K562 (cell line): ENCODE results near the gene LPIN2. TPM values are rescaled to one million over a fixed set of nuclear protein-coding genes. Genes with fewer than 3 reads are reported as not detected.

Experiments
- ATAC-seq: fragments of 200-7000 bp; cut with Tn5 transposase; 3 replicates; pipeline ENCODE4 v1.9.1; 2020; ENCODE audit warnings: moderate library complexity
- BruUV-seq: library from RNA; stranded (reverse); fragments of 400-500 nt; replicated peaks from 2 replicates; lab custom pipeline; 2021; lab: Mats Ljungman, UMichigan
- CTCF ChIA-PET: fragments of 300-600 bp; formaldehyde crosslinking; extraction: SDS; loops from one replicate; lab custom pipeline; 2021; ENCODE audit warnings: low intra/inter-chr PET ratio; lab: Yijun Ruan, JAX
- POLR2A ChIA-PET: fragments of 300-600, 350-650 bp; sonication (Branson Sonifier 250); formaldehyde crosslinking; extraction: SDS; loops from one replicate; lab custom pipeline; 2021; ENCODE audit warnings: antibody characterized with exemption, inconsistent platforms; lab: Yijun Ruan, JAX
- DNase-seq, 4 experiments: peaks; one replicate each; pipeline versions ENCODE4 v3.0.0 to v3.0.0-alpha.2; 2011 to 2018; ENCODE audit warnings: low spot score in 3 of 4, mixed read lengths in 3 of 4; ENCODE audit errors: extremely low read depth in 1 of 4
- FAIRE-seq: peaks from 2 replicates; lab custom pipeline; 2011; peaks lifted over from hg19 to GRCh38; lab: Jason Lieb, UNC
- H2AFZ ChIP-seq: 2 replicates; pipeline ENCODE4 v1.6.0; 2011; ENCODE audit warnings: low read depth, low read length, control low read depth, inconsistent platforms
- H3K27ac ChIP-seq: fragments of 200-600 bp; 3 replicates; pipeline ENCODE4 v1.8.0; 2011; ENCODE audit warnings: low read depth, mild to moderate bottlenecking, control low read depth, inconsistent platforms, low read length, moderate library complexity, mixed read lengths; ENCODE audit errors: extremely low read depth
- H3K27me3 ChIP-seq, 2 experiments: fragments of 300-600 bp in 1 of 2; 2 replicates in 1 of 2; 3 replicates in 1 of 2; pipeline versions ENCODE4 v1.6.0 to v1.8.0; 2011; ENCODE audit warnings: inconsistent platforms in 2 of 2, low read length in 2 of 2, mild to moderate bottlenecking in 1 of 2, mixed read lengths in 1 of 2, moderate library complexity in 1 of 2; ENCODE audit not compliant: control insufficient read depth in 2 of 2, insufficient read depth in 2 of 2
- H3K36me3 ChIP-seq: fragments of 300-600 bp; 3 replicates; pipeline ENCODE4 v1.8.0; 2011; ENCODE audit warnings: mild to moderate bottlenecking, low read length, inconsistent platforms; ENCODE audit not compliant: control insufficient read depth, insufficient read depth
- H3K4me1 ChIP-seq, 2 experiments: fragments of 200-600 bp in 1 of 2; replicated peaks in 1 of 2; 2 replicates in 1 of 2; 3 replicates in 1 of 2; pipeline versions ENCODE4 v1.5.1 to v1.8.0; 2011; ENCODE audit warnings: inconsistent platforms in 2 of 2, low read length in 2 of 2, mild to moderate bottlenecking in 1 of 2, mixed read lengths in 1 of 2, moderate library complexity in 1 of 2; ENCODE audit not compliant: control insufficient read depth in 2 of 2, insufficient read depth in 2 of 2
- H3K4me2 ChIP-seq: 2 replicates; pipeline ENCODE4 v1.6.1; 2011; ENCODE audit warnings: low read length, control low read depth, inconsistent platforms, mixed read lengths; ENCODE audit not compliant: insufficient read depth
- H3K4me3 ChIP-seq: fragments of 200-600 bp; sonication (generic), shearing (Covaris generic); 2 replicates; pipeline ENCODE4 v1.5.1; 2016; ENCODE audit warnings: control low read depth, inconsistent platforms
- H3K79me2 ChIP-seq: fragments of 200-600 bp; 3 replicates; pipeline ENCODE4 v1.8.0; 2011; ENCODE audit warnings: low read length, inconsistent platforms; ENCODE audit not compliant: control insufficient read depth, insufficient read depth
- H3K9ac ChIP-seq, 2 experiments: 2 replicates each; pipeline versions ENCODE4 v1.6.0 to v1.6.1; 2011; ENCODE audit warnings: low read depth in 2 of 2, low read length in 2 of 2, control low read depth in 1 of 2, inconsistent platforms in 1 of 2, mild to moderate bottlenecking in 1 of 2, mixed read lengths in 1 of 2; ENCODE audit not compliant: insufficient read depth in 1 of 2
- H3K9me1 ChIP-seq: one replicate; pipeline ENCODE4 v1.6.0; 2011; ENCODE audit warnings: inconsistent platforms, mild to moderate bottlenecking, low read length, moderate library complexity; ENCODE audit not compliant: control insufficient read depth, insufficient read depth
- H3K9me3 ChIP-seq: replicated peaks from 2 replicates; pipeline ENCODE4 v1.5.1; 2011; ENCODE audit warnings: low read depth, low read length, inconsistent platforms; ENCODE audit not compliant: control insufficient read depth, insufficient read depth
- H4K20me1 ChIP-seq: replicated peaks from 2 replicates; pipeline ENCODE4 v1.6.1; 2011; ENCODE audit warnings: low read length, inconsistent platforms, mixed read lengths; ENCODE audit not compliant: control insufficient read depth, insufficient read depth
- CREB1 ChIP-seq, 2 experiments: sonication (generic) in 1 of 2; formaldehyde crosslinking in 1 of 2; IDR thresholded peaks; 2 replicates each; pipeline versions ENCODE4 v1.6.1 to v1.8.0; 2012 to 2022; ENCODE audit warnings: inconsistent platforms in 1 of 2, mild to moderate bottlenecking in 1 of 2, missing genetic modification reagents in 1 of 2, moderate library complexity in 1 of 2
- FOXK2 ChIP-seq, 2 experiments: fragments of 450-650 bp; IDR thresholded peaks in 1 of 2; conservative IDR thresholded peaks in 1 of 2; 2 replicates each; pipeline ENCODE4 v1.6.1; 2016; ENCODE audit warnings: low read depth in 2 of 2, mild to moderate bottlenecking in 1 of 2
- HDAC1 ChIP-seq, 2 experiments: fragments of 450-650 bp; IDR thresholded peaks; 2 replicates each; pipeline ENCODE4 v1.6.1; 2016 to 2017; ENCODE audit warnings: inconsistent platforms in 1 of 2, mild to moderate bottlenecking in 1 of 2, moderate library complexity in 1 of 2
- KDM1A ChIP-seq, 2 experiments: fragments of 450-650 bp; IDR thresholded peaks; 2 replicates each; pipeline ENCODE4 v1.6.1; 2016; ENCODE audit warnings: mild to moderate bottlenecking in 2 of 2
- MIER1 ChIP-seq: fragments of 450-650 bp; IDR thresholded peaks from 2 replicates; pipeline ENCODE4 v1.6.1; 2016; ENCODE audit warnings: antibody characterized with exemption, mild to moderate bottlenecking, low read depth
- MYC ChIP-seq, 2 experiments: fragments of 250-450 bp in 1 of 2; sonication (Bioruptor Pico) in 1 of 2; IDR thresholded peaks; 2 replicates each; pipeline versions ENCODE4 v1.5.1 to v1.6.1; 2012 to 2021; ENCODE audit warnings: low read depth in 2 of 2, borderline replicate concordance in 1 of 2, improper control_type of control experiment in 1 of 2, low read length in 1 of 2, mild to moderate bottlenecking in 1 of 2, moderate library complexity in 1 of 2
- PHF8 ChIP-seq: fragments of 200-600 bp; sonication (generic); IDR thresholded peaks from 2 replicates; pipeline ENCODE4 v1.6.1; 2012; ENCODE audit warnings: mixed run types, mild to moderate bottlenecking, inconsistent platforms, low read length, moderate library complexity, borderline replicate concordance
- POLR2H ChIP-seq: IDR thresholded peaks from 2 replicates; pipeline ENCODE4 v1.6.1; 2016; ENCODE audit warnings: missing genetic modification characterization, low read depth, mild to moderate bottlenecking, control low read depth, missing compliant biosample characterization, moderate library complexity
- TEAD4 ChIP-seq, 2 experiments: sonication (generic) in 1 of 2; formaldehyde crosslinking in 1 of 2; IDR thresholded peaks; 2 replicates each; pipeline versions ENCODE4 v1.6.1 to v1.8.0; 2012 to 2022; ENCODE audit warnings: borderline replicate concordance in 1 of 2, inconsistent platforms in 1 of 2, low read length in 1 of 2, mild to moderate bottlenecking in 1 of 2, missing genetic modification reagents in 1 of 2
- ZC3H4 ChIP-seq: sonication (generic); formaldehyde crosslinking; IDR thresholded peaks from 2 replicates; pipeline ENCODE4 v1.9.0; 2021; ENCODE audit warnings: missing genetic modification reagents, borderline replicate concordance
- ZNF586 ChIP-seq: fragments of 450-650 bp; formaldehyde crosslinking; conservative IDR thresholded peaks from 2 replicates; pipeline ENCODE4 v1.4.0; 2020; ENCODE audit warnings: mild to moderate bottlenecking, moderate library complexity
- ZNF79 ChIP-seq: fragments of 250-450 bp; sonication (Bioruptor Pico); IDR thresholded peaks from 2 replicates; pipeline ENCODE4 v1.4.0; 2020; ENCODE audit warnings: low read depth, mild to moderate bottlenecking, moderate library complexity
- ZSCAN32 ChIP-seq: fragments of 450-650 bp; formaldehyde crosslinking; IDR thresholded peaks from 2 replicates; pipeline ENCODE4 v1.4.0; 2020; ENCODE audit warnings: mild to moderate bottlenecking, moderate library complexity
- WGBS: fragments of 100-300 bp; shearing (Covaris generic); methylation state at CpG from one replicate; pipeline ENCODE4 v1.1.6; 2016; ENCODE audit warnings: low coverage, mixed read lengths; ENCODE audit not compliant: insufficient coverage; ENCODE audit errors: missing lambda C conversion rate; 5-methylcytosine and 5-hydroxymethylcytosine counted together
- in situ Hi-C: fragments of 300-500 bp; cut with MboI; formaldehyde crosslinking; loops from 4 replicates; pipeline ENCODE4 v1.15.0; 2018; ENCODE audit warnings: inconsistent platforms, mixed read lengths
- intact Hi-C: fragments of 100-400 bp; cut with micrococcal nuclease; formaldehyde crosslinking; loops from 2 replicates; pipeline ENCODE4 v1.14.2; 2022
- polyA plus RNA-seq, 8 experiments: library from polyadenylated mRNA; depleted of rRNA in 4 of 8; stranded (reverse) in 5 of 8; unstranded in 3 of 8; fragments of >200 nt; fragmentation: Nextera tagmentation in 2 of 8; fragmentation: Illumina TruSeq in 1 of 8; extraction: Ambion mirVana in 2 of 8; extraction: Trizol in 1 of 8; gene quantifications; 2 replicates each; pipeline versions ENCODE4 v1.2.1 to v1.2.3, GENCODE V29; 2011 to 2014; ENCODE audit warnings: inconsistent platforms in 1 of 8, missing spikeins in 1 of 8
- total RNA-seq, 7 experiments: library from RNA; depleted of rRNA in 6 of 7; stranded (reverse); fragments of >200 nt in 6 of 7; fragmentation: Illumina TruSeq in 2 of 7; extraction: Trizol in 2 of 7; gene quantifications; 2 replicates each; pipeline versions ENCODE4 v1.2.1 to v1.2.3, GENCODE V29; 2011 to 2021; ENCODE audit warnings: low replicate concordance in 1 of 7
- TF ChIP-seq, protein P1 (sequence below), 2 experiments: fragments of 450-650 bp in 1 of 2; sonication (generic) in 1 of 2; formaldehyde crosslinking in 1 of 2; IDR thresholded peaks in 1 of 2; conservative IDR thresholded peaks in 1 of 2; 2 replicates each; pipeline versions ENCODE4 v1.6.1 to v1.8.1; 2016 to 2023; ENCODE audit warnings: mild to moderate bottlenecking in 2 of 2, moderate library complexity in 2 of 2, inconsistent platforms in 1 of 2, missing genetic modification reagents in 1 of 2
- TF ChIP-seq, protein P2 (sequence below): fragments of 250-450 bp; sonication (Bioruptor Pico); IDR thresholded peaks from 2 replicates; pipeline ENCODE4 v1.5.0; 2020; ENCODE audit warnings: mild to moderate bottlenecking, borderline replicate concordance
- TF ChIP-seq, protein P3 (sequence below): sonication (generic); formaldehyde crosslinking; IDR thresholded peaks from 2 replicates; pipeline ENCODE4 v1.8.1; 2023; ENCODE audit warnings: mild to moderate bottlenecking, missing genetic modification reagents, moderate library complexity

Gene LPIN2
- total and polyA plus RNA-seq, 9 of the 15 experiments (the other 6 are each of a cell fraction or from before 2014, with no cell fraction given): 5.2 to 34.8 (median 24.6) TPM

DNA sequence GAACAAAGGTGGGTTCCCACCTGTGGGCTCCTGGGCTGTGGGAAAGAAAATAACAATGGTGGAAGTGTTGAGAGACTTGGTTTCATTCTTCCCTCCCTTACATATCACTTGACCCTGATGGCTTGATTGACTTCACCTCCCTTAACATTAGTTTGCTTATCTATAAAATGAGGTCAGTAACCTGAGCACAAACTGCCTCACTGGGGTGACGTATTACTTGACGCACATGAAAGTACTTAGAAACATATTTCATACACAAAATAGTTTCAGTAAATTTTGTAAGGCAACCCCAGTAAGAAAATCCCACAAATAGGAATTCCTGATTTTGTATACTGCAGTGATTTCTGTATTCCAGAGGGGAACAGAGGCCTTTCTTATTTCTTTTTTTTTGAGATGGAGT is 29.4 kb upstream of the LPIN2 start:
- Histone ChIP-seq H3K79me2 (no peaks in the 10 kb centered on the region), H3K4me3 (no peak overlapping the region), H3K27me3 (no peaks in the 10 kb centered on the region), H3K9me1 (no peaks in the 10 kb centered on the region), H4K20me1 (no peaks in the 10 kb centered on the region), H3K36me3 (no peaks in the 10 kb centered on the region), H3K9me3 (no peaks in the 10 kb centered on the region), H3K4me1 (peaks cover 20% of the 10 kb centered on the region in 2 experiments), H2AFZ (no peak overlapping the region), H3K4me2 (no peak overlapping the region), H3K27ac (no peak overlapping the region), H3K9ac (no peak overlapping the region)
- ChIA-PET CTCF (no interaction called here), POLR2A (no interaction called here)
- FAIRE-seq: no peak
- no peak for DNase-seq
- no peak for ATAC-seq
- 11% methylated on average over 2 of the region's 2 CpGs for WGBS
- intact Hi-C loops (no loop called here), in situ Hi-C loops (no loop called here)
- BruUV-seq: no TSS peak
- TF ChIP-seq CREB1 (IDR thresholded peaks at IDR 0.05) (0 out of 2 replicates have a peak, but pooled peaks have one; percentile 41), CREB1 (CRISPR knock-in tag; IDR thresholded peaks at IDR 0.05) (no peak), HDAC1 (IDR thresholded peaks at IDR 0.05) (no peak), PHF8 (no peak), POLR2H (tag) (no peak), FOXK2 (conservative IDR thresholded peaks at IDR 0.05 in 1 of 2, IDR thresholded peaks at IDR 0.05 in 1 of 2; ENCODE audit: low read depth in 2 of 2) (no peak), ZC3H4 (CRISPR knock-in tag) (no peak), MYC (IDR thresholded peaks at IDR 0.05; ENCODE audit: low read depth, low read length) (no peak), MYC (CRISPR knock-in tag; IDR thresholded peaks at IDR 0.05; ENCODE audit: borderline replicate concordance, low read depth) (no peak), ZSCAN32 (CRISPR knock-in tag) (no peak), TEAD4 (IDR thresholded peaks at IDR 0.05; ENCODE audit: low read length) (no peak), TEAD4 (CRISPR knock-in tag; IDR thresholded peaks at IDR 0.05; ENCODE audit: borderline replicate concordance) (no peak), ZNF586 (CRISPR knock-in tag) (no peak), ZNF79 (CRISPR knock-in tag) (no peak), MIER1 (no peak), KDM1A (IDR thresholded peaks at IDR 0.05) (peak in 1 of 2 experiments; percentile 35; a peak in 1 of 4 replicates)
- TF ChIP-seq, protein P1, sequence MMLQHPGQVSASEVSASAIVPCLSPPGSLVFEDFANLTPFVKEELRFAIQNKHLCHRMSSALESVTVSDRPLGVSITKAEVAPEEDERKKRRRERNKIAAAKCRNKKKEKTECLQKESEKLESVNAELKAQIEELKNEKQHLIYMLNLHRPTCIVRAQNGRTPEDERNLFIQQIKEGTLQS (IDR thresholded peaks at IDR 0.05): 0 out of 2 replicates have a peak, but pooled peaks have one; percentile 24
- TF ChIP-seq, protein P1 (CRISPR knock-in tag; conservative IDR thresholded peaks at IDR 0.05): no peak
- TF ChIP-seq, protein P2, sequence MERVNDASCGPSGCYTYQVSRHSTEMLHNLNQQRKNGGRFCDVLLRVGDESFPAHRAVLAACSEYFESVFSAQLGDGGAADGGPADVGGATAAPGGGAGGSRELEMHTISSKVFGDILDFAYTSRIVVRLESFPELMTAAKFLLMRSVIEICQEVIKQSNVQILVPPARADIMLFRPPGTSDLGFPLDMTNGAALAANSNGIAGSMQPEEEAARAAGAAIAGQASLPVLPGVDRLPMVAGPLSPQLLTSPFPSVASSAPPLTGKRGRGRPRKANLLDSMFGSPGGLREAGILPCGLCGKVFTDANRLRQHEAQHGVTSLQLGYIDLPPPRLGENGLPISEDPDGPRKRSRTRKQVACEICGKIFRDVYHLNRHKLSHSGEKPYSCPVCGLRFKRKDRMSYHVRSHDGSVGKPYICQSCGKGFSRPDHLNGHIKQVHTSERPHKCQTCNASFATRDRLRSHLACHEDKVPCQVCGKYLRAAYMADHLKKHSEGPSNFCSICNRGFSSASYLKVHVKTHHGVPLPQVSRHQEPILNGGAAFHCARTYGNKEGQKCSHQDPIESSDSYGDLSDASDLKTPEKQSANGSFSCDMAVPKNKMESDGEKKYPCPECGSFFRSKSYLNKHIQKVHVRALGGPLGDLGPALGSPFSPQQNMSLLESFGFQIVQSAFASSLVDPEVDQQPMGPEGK (CRISPR knock-in tag): no peak
- TF ChIP-seq, protein P3, sequence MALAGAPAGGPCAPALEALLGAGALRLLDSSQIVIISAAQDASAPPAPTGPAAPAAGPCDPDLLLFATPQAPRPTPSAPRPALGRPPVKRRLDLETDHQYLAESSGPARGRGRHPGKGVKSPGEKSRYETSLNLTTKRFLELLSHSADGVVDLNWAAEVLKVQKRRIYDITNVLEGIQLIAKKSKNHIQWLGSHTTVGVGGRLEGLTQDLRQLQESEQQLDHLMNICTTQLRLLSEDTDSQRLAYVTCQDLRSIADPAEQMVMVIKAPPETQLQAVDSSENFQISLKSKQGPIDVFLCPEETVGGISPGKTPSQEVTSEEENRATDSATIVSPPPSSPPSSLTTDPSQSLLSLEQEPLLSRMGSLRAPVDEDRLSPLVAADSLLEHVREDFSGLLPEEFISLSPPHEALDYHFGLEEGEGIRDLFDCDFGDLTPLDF (CRISPR knock-in tag): no peak
